CD4-positive, alpha-beta T cell treated with Interleukin-4 for 1 hour (primary cell): ENCODE data around the gene ERBB3.
"Not testable (repeated sequence)": the region's sequence is repeated elsewhere in the genome, so short reads cannot be mapped to it uniquely, and the experiment has no call there.

ENCODE experiments used
- DNase-seq, 2 donors: peaks; one replicate each; pipeline ENCODE4 v3.0.0-alpha.2; 2020 to 2022

ERBB3 gene

DNA sequence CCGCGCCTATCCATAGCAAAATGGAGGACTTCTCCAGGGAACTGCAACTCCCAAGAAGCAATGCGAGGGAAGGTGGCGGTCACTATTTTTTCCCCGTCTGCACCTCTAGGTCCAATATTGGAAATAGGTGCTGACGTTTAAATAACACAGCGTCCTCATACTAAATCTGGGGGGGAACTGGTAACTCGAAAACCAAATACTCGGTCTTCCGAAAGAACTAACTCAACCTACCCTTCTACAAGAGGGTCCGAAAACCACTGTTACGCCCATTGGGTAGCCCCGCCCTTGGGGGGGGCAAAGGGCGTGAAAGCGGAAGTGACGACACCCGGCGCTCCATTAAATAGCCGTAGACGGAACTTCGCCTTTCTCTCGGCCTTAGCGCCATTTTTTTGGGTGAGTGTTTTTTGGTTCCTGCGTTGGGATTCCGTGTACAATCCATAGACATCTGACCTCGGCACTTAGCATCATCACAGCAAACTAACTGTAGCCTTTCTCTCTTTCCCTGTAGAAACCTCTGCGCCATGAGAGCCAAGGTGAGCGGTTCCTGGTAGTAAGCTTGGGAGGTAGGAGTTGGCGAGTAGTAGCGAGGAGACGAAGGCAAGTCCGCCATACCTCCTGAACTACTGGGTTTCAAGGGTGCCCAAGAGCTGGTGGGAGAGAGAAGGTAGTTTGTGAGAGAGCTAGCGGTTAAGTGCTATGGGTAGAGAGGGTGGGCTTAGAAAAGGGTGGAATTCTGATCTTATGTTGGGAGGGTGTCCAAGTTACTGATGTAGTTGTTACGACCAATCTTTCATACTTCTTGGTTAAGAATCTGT is 36.5 kb downstream of the ERBB3 start, which contains the start of gene RPL41:
RPL41 (plus strand) TSS at position 367 of the 815 bp plus-strand sequence.
- peak; percentile 93 to 95 for DNase-seq

DNA sequence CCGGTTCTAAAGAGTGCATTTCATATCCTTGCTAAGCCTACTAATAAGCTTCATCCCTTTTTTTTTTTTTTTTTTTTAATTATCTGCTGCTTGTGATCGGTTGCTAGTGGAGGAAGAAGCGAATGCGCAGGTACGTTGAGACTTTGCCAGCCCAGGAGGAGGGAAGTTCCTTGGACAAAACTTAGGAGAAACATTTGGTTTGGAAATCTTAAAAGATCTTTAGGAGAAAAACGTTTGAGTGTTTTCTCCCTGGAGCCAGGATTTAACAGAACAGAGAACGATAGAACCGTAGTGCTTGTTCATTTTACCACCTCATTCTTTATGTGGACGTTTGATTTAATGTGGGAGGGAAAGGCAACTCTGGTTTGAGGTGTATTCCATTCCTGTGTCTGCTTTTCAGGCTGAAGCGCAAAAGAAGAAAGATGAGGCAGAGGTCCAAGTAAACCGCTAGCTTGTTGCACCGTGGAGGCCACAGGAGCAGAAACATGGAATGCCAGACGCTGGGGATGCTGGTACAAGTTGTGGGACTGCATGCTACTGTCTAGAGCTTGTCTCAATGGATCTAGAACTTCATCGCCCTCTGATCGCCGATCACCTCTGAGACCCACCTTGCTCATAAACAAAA is 37.2 kb downstream of the ERBB3 start:
- DNase-seq, result not testable (repeated sequence)

DNA sequence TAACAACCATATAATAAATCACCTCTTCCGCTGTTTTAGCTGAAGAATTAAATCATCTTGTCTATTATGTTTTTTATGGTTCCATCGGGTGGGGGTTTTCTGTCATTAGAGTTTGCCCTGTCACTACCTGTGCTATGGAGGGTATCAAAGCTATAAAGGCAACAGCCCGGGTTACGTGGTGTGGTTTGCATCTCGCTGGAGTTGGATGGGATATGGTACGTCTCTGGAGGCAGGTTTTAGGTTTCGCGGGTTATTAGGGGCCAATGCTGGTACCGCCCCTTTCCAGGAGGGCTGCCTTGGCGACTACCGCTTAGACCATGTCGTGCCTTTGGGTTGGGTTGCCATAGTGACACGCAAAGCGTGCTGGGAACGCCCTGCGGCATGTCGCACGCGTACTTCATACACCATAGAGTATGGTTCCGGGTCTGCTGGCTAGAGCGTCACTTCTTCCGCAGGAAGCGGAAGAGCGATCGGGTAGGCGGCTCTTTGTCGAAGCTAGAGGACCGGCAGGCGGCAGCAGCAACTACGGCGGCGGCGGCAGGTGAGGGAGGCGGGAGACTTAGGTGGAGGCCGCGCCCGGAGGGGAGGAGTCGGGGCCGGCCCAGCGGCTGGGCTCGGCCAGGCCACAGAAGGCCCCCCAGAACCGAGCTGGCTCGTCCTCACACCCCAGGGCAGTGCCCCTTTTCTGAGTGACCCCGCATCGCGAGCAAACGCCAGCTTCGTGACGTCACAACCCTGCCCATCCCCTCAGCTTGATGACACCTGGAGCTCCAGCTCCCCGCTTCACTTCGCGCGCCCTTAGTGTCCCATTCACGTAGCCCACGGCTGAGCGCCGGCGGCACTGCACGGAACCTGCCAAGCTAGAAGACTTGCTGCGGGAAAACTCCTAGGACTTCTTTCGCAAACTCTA is 38.1 kb downstream of the ERBB3 start, which contains the start of gene ZC3H10:
ZC3H10 (plus strand) TSS at position 489 of the 910 bp plus-strand sequence. CDS start 2,297 bp downstream, outside the sequence.
- DNase-seq, result peak; percentile 99

DNA sequence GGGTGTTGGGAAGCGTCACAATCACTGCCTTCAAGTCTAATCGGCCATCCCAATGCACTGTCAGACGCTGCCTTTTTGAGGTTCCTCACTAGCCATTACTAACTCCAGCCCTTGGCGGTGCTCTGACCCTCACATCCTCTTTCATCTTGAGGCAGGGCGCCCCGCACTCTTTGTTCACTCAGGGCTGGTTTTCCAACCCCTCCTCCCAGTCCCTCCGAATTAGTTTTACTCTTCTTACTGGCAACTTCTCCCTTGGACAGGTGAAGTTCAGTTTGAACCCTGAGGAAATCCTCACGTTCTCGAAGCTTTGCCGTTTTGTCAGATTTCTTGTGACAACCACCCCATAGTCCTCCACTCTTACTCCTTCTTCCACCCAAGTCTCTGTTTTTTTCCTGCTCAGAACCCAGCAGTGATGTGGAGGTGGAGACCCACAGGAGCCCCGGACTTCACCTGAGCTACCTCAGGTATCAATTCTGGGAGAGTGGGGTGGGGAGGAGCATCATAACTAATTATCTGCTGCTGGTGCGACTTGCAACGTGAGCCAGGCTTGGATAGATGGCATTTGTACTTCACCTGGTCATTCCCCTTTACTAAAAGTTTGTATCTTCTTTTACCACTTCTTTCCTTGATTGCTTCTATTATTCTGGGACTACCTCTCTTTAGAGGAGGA is 38.9 kb downstream of the ERBB3 start:
- no peak for DNase-seq

DNA sequence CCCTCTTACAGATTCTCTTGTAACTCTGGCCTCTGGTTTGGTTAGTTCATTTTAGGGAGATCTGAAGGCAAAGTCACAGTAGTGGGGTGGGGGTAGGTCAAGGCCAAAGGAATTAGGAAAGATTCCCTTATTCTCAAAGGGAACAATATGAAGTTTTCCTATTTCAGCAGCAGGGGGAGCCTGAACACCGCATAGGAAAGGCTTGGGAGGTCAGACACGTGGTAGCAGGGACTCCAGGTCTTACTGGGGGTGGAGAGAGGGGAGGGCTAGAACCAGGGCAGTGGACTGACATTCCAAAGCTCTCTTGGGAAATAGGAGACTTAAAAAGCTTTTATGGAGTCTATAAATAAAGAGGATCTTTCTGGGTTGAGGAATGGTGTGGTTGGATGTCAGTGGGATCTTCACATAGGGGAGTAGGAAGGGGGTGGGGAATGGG is 39.4 kb downstream of the ERBB3 start:
- DNase-seq, result peak; percentile 77 to 78

DNA sequence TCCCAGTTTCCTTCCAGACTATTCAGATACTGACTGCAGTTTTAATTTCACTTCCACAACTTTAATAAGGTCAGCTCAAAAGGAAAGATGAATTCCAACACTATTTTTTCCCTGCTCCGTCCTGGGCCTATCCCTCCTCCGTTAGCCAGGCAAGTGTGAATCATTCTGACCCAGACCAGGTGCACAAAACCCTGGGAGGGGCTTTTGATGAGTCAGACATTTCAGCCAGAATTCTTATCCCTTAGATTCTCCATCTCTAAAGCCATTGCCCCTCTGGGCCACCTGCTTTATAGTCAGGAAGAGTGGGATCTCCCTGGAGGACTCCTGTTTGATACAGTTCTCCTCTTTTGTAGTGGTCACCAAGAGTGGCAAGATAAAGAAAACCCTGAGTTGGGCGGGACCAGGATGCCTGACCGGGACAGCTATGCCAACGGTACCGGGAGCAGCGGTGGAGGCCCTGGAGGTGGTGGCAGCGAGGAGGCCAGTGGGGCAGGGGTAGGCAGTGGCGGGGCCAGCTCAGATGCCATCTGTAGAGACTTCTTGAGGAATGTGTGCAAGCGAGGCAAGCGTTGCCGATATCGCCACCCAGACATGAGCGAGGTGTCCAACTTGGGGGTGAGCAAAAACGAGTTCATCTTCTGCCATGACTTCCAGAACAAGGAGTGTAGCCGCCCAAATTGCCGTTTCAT is 40.3 kb downstream of the ERBB3 start:
- no peak for DNase-seq

DNA sequence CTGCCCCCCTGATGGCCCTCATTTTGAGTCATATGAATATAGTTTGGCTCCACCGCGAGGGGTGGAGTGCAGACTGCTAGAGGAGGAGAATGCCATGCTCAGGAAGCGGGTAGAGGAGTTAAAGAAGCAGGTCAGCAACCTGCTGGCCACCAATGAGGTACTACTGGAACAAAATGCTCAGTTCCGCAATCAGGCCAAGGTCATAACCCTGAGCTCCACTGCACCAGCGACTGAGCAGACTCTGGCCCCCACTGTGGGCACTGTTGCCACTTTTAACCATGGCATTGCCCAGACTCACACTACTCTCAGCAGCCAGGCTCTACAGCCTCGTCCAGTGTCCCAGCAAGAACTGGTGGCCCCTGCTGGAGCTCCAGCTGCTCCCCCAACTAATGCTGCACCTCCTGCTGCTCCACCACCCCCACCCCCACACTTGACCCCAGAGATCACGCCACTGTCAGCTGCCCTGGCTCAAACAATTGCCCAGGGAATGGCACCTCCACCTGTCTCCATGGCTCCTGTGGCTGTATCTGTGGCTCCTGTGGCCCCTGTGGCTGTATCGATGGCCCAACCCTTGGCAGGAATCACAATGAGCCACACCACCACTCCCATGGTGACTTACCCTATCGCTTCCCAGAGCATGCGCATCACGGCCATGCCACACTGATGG is 41.4 kb downstream of the ERBB3 start:
- no peak for DNase-seq

DNA sequence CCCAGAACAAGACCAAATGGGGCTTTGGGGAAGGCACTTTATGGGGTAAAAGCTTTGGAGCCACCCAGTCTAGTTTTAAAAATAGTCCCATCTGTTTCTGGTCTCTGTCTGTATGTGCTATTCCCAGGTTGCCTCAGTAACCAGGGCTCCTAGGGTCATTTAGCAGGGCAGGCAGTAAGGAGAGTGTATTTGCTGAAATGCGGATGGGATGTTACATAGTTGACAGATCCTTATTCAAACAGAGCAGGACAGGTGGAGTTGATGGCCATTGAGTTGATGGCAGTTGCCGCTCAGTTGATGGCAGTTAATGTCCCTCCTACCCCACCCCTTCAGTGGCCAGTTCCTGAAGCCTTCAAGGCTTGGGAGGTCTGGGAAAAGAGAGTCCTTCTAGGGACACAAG is 42.7 kb downstream of the ERBB3 start:
- no peak for DNase-seq

DNA sequence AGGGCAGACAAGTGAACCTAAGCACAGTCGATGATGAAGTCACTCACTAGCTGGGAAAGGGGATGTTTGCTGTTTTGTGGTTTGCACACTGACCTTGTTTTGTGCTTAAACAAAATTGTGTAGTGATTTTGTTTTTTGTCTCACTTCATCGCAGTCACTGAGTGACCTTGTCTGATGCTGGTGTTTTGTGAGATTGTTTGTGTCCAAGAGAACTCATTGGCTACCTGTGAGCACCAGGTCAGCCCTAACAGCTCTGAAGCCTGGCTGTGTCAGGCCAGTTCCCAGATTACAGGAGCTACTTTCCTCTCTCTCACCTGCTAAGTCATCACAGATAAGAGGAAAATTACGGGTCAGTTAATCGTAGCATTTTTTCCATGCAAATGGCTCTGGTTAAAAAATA is 44.2 kb downstream of the ERBB3 start:
- no peak for DNase-seq

DNA sequence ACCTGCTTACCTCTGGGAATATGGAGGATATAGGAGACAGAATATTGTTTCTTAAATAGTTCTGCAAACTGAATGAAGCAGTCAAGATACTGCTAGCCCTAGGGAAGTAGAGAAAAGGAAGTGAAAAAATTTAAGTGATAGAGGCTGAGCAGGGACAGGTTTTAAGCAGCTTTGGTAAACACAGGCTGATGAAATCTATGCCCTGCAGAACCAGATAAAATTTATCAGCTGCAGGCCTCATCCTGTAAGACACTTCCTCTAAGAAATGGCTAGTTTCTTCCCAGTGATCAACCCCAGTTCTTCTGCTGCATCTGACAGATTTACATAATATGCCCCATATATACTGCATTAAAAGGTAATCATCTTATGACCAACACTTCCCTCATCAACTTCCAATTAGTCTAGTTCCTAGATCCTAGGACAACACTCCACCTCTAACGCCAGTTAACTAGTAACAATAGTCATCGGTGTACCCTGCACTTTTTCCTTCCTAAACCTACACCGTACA is 46.8 kb downstream of the ERBB3 start:
- peak in 1 of 2 donors; percentile 16 for DNase-seq

DNA sequence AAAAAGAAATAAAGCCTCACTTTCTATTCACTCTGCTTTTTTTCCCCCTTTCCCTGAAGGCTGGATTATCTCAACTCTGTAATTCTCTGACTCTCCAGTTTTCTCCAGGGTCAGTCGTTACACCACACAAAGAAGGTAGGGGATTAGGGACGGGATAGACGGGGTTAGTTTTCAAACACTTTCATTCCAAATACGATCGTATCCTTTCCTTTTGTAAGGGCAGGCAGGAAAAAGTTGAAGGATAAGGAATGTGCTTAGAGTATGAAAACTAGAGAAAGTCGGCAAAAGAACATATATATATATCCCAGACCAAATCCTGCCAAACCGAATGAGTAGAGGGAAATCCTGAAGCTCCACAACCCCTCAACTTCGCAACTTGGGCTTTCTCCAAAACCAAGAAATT is 47.5 kb downstream of the ERBB3 start:
- DNase-seq, result no peak

DNA sequence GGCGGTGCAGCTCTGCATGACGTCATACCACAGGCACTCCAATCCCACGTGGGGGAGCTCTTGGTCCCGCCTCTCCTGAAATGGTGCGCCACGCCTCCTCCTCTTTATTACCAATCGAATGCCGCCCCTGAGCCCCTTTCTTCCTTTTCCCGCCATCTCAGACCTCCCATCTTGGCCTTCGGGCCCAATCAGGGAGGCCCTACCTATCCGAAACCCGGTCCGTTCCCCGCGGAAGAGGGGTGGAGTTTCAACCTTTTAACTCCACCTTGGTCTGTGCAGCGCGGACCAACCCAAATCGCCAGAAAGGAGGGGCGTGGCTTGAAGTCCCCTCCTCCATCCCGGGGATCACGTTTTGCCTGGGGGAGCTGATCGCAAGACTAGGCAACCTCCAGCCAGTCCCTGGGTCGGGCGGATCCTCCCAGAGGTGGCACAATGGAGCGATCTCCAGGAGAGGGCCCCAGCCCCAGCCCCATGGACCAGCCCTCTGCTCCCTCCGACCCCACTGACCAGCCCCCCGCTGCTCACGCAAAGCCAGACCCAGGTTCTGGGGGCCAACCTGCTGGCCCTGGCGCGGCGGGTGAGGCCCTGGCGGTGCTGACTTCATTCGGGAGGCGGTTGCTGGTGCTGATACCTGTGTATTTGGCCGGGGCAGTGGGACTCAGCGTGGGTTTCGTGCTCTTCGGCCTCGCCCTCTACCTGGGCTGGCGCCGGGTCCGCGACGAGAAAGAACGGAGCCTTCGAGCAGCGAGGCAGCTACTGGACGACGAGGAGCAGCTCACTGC is 48.1 kb downstream of the ERBB3 start, which contains the start of gene ESYT1:
ESYT1 (plus strand) TSS at position 380 of the 782 bp plus-strand sequence; CDS start at position 433, 53 bp downstream.
- peak; percentile 100 for DNase-seq

DNA sequence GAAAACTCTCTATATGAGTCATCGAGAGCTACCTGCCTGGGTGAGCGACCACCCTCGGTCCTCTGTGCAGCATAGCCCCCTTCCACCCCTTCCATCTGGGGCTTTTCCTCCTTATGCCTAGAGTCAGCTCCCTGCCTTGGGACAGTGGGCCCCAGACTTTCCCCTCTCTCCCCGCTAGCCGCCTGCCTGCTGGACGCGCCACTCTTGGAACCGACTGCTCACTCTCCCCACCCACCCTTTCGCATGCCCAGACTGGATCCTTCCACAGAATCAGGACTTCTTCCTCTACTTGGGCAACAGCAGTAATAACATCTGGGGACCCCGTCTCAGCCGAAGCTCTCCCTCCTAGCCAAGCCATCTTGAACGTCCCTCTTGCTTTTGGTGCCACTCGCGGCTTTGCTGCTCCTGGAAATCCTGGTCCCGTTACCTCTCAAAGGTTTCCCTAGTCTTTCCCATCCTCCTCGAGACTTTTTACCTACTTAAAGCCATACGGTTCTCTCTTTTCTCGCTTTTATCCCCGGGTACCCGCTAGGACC is 48.8 kb downstream of the ERBB3 start:
- DNase-seq, result peak; percentile 25 to 36

DNA sequence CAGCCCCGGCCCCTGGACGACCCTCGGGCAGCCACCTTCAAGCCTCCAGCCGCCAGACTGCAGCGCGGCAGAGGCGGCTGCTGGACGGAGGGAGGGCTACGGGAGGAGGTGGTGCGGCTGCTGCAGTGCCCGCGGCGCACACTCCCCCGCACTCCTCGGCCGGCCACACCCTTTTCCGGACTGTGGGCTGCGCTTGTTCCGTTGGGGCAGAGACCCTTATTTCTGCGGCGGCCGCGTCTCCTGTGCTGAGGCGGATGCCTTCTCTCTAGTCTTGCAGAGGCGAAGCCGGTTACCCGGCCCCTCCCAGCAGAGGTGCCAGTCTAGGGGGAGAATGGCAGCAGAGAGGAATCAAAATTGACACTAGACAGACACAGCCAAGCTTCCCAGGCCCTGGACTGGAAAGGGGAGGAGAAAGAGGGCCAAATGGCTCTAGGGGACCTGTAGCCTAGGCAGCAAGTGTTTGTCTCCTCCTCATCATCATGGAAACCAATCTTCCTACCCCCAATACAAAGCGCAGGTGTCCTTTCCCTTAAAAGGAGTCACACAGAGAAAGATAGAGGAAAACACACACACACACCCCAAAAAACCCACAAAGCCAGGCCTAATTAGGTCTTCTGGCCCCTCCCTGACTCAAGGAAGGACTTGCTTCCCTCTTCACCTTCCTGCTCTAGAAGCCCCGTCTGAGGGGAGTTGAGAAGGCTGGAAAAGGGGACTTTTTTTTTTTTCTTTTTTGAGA is 49.4 kb downstream of the ERBB3 start:
- DNase-seq, result peak; percentile 79 to 85

DNA sequence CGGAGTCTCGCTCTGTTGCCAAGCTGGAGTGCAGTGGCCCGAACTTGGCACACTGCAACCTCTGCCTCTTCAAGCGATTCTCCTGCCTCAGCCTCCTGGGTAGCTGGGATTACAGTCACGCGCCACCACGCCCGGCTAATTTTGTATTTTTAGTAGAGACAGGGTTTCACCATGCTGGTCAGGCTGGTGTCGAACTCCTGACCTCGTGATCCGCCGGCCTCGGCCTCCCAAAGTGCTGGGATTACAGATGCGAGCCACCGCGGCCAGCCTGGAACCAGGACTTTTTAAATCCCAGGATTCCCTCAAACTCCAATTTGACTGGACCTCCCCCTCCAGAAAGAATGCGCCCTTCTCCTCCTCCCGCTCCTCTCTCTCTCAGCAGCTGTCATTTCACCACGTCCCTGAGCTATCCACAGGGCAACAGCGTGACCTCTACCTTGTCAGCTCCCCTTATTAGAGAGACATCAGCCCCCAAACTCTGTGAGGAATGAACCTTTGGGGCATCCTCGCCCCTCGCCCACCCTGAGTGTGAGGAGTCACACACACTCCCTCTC is 50.1 kb downstream of the ERBB3 start:
- DNase-seq, result no peak

DNA sequence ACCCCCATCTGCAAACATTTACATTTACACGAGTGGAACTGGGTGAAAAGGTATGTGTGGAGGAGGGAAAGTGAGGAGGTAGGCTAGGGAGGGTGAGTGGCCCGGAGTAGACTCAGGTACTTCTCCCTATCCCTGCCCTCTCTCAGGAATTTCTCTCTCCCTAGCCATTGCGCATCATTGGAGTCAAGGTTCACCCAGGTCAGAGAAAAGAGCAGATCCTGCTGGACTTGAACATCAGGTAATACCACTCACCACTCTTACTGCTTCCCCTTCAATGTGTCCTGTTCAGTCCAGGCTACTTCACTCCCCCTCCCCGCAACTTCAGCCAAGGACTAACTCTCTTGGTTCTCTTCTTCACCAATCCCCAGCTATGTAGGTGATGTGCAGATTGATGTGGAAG is 50.9 kb downstream of the ERBB3 start:
- DNase-seq, result no peak

DNA sequence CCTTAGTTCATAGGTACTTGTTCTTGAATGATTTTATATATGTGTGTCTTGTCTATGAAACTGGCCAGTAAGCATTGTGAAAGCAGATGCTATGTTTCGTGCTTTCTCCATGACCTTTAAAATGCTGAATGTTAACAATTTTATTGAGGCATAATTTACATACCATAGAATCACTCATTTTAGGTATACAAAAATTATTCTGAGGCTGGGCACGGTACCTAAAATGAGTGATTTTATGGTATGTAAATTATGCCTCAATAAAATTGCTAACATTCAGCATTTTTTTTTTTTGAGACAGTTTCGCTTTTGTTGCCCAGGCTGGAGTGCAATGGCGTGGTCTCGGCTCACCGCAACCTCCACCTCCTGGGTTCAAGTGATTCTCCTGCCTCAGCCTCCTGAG is 54.9 kb downstream of the ERBB3 start:
- DNase-seq, result no peak

DNA sequence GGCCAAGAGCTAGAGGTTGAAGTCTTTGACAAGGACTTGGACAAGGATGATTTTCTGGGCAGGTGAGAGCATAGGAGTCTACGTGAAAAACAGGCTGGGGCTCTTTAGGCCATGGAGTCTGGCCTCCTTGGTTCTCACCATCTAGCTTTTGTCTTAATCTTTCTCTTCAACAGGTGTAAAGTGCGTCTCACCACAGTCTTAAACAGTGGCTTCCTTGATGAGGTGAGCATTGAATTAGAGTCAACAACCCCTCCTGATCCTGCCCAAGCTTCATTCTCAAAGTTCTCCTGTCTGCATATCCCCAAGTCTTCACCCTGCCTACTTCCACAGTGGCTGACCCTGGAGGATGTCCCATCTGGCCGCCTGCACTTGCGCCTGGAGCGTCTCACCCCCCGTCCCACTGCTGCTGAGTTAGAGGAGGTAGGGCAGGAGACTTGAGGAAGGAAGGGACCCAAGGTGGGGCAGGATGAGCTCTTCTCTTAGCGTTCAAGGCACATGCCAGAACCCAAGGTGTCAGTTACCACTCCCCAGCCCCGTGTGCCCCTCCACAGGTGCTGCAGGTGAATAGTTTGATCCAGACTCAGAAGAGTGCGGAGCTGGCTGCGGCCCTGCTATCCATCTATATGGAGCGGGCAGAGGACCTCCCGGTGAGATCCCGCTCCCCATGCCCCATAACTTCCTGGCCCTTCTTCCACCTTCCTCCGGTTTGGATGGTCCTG is 58.0 kb downstream of the ERBB3 start:
- no peak for DNase-seq
